Measurements from ENCODE around the gene CELSR1. TPM values are rescaled to one million over a fixed set of nuclear protein-coding genes. Genes with fewer than 3 reads are reported as not detected.

CELSR1 gene
- total and polyA plus RNA-seq, 2 of the 13 experiments (the other 11 are each of a cell fraction or from before 2014, with no cell fraction given) = 0.78 to 1.8 TPM

DNA sequence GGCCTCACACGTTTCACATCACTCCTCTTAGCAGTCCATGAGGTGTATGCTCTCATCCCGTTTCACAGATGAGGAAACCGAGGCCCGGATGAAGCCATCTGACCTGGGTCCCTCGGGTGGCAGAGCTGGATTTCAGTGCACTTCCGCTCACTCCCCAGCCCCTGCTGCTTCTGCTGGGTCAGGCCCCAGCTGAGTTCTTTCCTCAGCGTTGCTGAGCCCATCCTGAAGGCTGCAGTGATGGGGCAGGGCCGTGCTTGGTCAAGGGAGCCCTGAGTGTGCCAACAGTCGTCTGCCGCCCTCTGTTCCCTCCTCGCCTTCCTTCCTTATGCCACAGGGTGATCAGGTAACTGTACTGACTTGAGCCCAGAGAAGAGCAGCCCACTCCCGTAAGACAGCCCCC lies 189.8 kb downstream of the CELSR1 start:
- Histone ChIP-seq H3K4me2 (ENCODE audit: low read depth, low read length) (no peak overlapping the region), H4K20me1 (ENCODE audit: insufficient read depth, low read length) (no peaks in the 10 kb centered on the region), H3K36me3 (replicated peaks in 1 of 2; ENCODE audit: control insufficient read depth in 1 of 2, insufficient read depth in 2 of 2, low read length in 2 of 2) (peaks cover 52 to 96% of the 10 kb centered on the region in 2 experiments), H3K4me1 (ENCODE audit: insufficient read depth, low read length) (no peaks in the 10 kb centered on the region), H3K27me3 (ENCODE audit: control insufficient read depth in 1 of 2, insufficient read depth in 2 of 2, low read length in 2 of 2) (no peaks in the 10 kb centered on the region), H3K79me2 (ENCODE audit: insufficient read depth, low read length) (no peaks in the 10 kb centered on the region), H3K4me3 (replicated peaks in 1 of 3; ENCODE audit: insufficient read depth in 1 of 3, low read depth in 2 of 3, low read length in 3 of 3) (no peak overlapping the region), H3K9ac (ENCODE audit: insufficient read depth, low read depth, low read length) (no peak overlapping the region), H3K9me3 (ENCODE audit: low read length) (no peaks in the 10 kb centered on the region), H3K27ac (ENCODE audit: extremely low read length, insufficient read depth, low read length) (no peak overlapping the region), H2AFZ (ENCODE audit: low read length) (no peak overlapping the region)
- in situ Hi-C loops (cut with HindIII; ENCODE audit: extremely low pct_ligation_motif_present, low pct_unique_long_range_greater_than_20kb) = no loop called here
- no TSS peak for BruUV-seq (replicated peaks)
- intact Hi-C loops (cut with micrococcal nuclease; ENCODE audit: unreplicated experiment) = no loop called here
- ATAC-seq (no peak), FAIRE-seq (no peak), DNase-seq (ENCODE audit: low spot score) (no peak)
- ChIA-PET POLR2A (no interaction called here), CTCF (ENCODE audit: low intra/inter-chr PET ratio, low total read pairs) (no interaction called here)
- TF ChIP-seq KMT2B (CRISPR knock-in tag; IDR thresholded peaks at IDR 0.05) (no peak), FOXK1 (CRISPR knock-in tag; IDR thresholded peaks at IDR 0.05; ENCODE audit: borderline replicate concordance, low read depth) (no peak), ZNF629 (CRISPR knock-in tag; conservative IDR thresholded peaks at IDR 0.05) (peak; percentile 60)
- 96% methylated on average over 9 of the region's 12 CpGs for WGBS (ENCODE audit: low lambda C conversion rate)

DNA sequence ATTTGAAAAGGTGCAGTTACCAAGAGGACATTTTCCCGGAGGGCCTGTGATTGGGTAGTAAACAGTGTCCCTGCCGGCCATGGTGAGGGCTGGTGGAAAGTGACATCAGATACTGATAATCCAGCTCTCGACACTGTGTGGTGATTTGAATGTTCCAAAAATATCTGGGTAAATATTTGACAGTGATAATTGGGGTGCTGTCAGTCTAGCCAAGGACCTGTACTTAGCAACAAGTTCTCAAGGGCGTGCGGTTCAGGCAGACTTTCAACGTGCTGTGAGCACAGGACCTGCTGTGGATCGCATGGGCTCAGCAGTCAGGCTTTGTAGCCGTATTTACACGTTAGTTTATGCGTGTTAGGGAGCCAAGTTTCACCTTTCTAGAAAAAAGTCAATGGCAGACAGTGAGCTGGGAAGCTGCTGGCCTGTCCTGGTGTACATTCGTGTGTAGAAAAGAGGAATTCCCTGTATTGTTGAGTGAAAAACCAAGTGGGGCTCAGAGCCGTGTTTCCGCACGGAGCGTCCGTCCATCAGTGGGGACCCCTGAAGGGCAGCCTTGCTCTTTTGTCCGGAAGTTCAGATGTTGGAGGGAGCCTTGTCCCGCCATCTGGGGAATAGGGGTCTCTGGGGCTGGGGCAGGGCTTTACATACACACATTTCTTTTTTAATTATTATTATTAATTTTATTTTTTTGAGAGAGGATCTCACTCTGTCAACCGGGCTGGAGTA lies 190.6 kb downstream of the CELSR1 start:
- Histone ChIP-seq H3K4me3 (replicated peaks in 1 of 3; ENCODE audit: insufficient read depth in 1 of 3, low read depth in 2 of 3, low read length in 3 of 3) (no peak overlapping the region), H3K79me2 (ENCODE audit: insufficient read depth, low read length) (no peaks in the 10 kb centered on the region), H3K27ac (ENCODE audit: extremely low read length, insufficient read depth, low read length) (no peak overlapping the region), H3K4me2 (ENCODE audit: low read depth, low read length) (no peak overlapping the region), H3K36me3 (replicated peaks in 1 of 2; ENCODE audit: control insufficient read depth in 1 of 2, insufficient read depth in 2 of 2, low read length in 2 of 2) (peaks cover 50 to 96% of the 10 kb centered on the region in 2 experiments), H3K9me3 (ENCODE audit: low read length) (no peaks in the 10 kb centered on the region), H4K20me1 (ENCODE audit: insufficient read depth, low read length) (no peaks in the 10 kb centered on the region), H3K9ac (ENCODE audit: insufficient read depth, low read depth, low read length) (no peak overlapping the region), H3K4me1 (ENCODE audit: insufficient read depth, low read length) (no peaks in the 10 kb centered on the region), H2AFZ (ENCODE audit: low read length) (no peak overlapping the region), H3K27me3 (ENCODE audit: control insufficient read depth in 1 of 2, insufficient read depth in 2 of 2, low read length in 2 of 2) (no peaks in the 10 kb centered on the region)
- ChIA-PET POLR2A (no interaction called here), CTCF (ENCODE audit: low intra/inter-chr PET ratio, low total read pairs) (no interaction called here)
- DNase-seq (ENCODE audit: low spot score) (no peak), ATAC-seq (no peak), FAIRE-seq (no peak)
- WGBS (ENCODE audit: low lambda C conversion rate) = 98% methylated on average over 18 of the region's 19 CpGs
- intact Hi-C loops (cut with micrococcal nuclease; ENCODE audit: unreplicated experiment) = no loop called here
- BruUV-seq (replicated peaks) = no TSS peak
- in situ Hi-C loops (cut with HindIII; ENCODE audit: extremely low pct_ligation_motif_present, low pct_unique_long_range_greater_than_20kb) = no loop called here
- TF ChIP-seq ZNF407 (CRISPR knock-in tag; IDR thresholded peaks at IDR 0.05; ENCODE audit: not compliant biosample characterization) (no peak), ZNF660 (CRISPR knock-in tag; IDR thresholded peaks at IDR 0.05; ENCODE audit: borderline replicate concordance, low read depth) (no peak)
